ENCODE results near the gene POMC. TPM values are rescaled to one million over a fixed set of nuclear protein-coding genes. Genes with fewer than 3 reads are reported as not detected.

The POMC gene
- total RNA-seq, 1 donor from 2014 or later, result 7.5 TPM

DNA sequence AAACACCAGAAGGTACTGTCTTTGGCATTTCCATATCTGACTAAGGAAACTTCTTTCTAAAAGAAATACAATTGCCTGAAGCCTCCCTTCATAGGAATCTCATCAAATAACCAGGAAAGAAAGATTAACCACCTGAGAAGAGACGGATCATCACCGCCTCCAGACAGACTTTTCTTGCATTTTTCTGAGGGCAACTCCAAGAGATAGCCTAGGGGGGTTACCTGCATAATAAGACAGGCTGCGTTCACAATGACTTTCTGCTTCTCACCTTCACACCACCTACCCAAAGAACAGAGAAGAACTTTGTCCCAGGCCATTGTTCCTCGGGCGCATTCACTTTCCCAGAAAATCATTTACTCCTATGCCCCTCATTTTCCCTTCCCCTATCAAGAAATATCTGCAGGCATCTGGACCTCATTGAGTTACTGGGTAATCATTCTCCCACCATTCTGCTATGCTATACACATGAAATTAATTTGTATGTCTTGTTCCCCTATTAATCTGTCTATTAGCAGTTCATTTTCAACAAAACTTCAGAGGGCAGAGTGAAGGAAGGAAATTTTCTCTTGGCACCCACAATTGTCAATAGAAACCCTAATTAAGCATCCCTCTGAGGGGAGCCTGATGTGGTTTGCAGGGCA, 8.3 kb upstream of the POMC start:
- Histone ChIP-seq H3K4me1 (no peaks in the 10 kb centered on the region), H3K27ac (replicated peaks) (no peak overlapping the region), H3K9me3 (replicated peaks) (peaks cover 2% of the 10 kb centered on the region), H3K36me3 (no peaks in the 10 kb centered on the region), H3K27me3 (ENCODE audit: low read depth) (peaks cover 60% of the 10 kb centered on the region), H3K4me3 (no peak overlapping the region)
- no peak for DNase-seq
- TF ChIP-seq, protein P1, sequence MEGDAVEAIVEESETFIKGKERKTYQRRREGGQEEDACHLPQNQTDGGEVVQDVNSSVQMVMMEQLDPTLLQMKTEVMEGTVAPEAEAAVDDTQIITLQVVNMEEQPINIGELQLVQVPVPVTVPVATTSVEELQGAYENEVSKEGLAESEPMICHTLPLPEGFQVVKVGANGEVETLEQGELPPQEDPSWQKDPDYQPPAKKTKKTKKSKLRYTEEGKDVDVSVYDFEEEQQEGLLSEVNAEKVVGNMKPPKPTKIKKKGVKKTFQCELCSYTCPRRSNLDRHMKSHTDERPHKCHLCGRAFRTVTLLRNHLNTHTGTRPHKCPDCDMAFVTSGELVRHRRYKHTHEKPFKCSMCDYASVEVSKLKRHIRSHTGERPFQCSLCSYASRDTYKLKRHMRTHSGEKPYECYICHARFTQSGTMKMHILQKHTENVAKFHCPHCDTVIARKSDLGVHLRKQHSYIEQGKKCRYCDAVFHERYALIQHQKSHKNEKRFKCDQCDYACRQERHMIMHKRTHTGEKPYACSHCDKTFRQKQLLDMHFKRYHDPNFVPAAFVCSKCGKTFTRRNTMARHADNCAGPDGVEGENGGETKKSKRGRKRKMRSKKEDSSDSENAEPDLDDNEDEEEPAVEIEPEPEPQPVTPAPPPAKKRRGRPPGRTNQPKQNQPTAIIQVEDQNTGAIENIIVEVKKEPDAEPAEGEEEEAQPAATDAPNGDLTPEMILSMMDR (IDR thresholded peaks at IDR 0.05; ENCODE audit: borderline replicate concordance), result no peak
- intact Hi-C loops (cut with micrococcal nuclease), result no loop called here

DNA sequence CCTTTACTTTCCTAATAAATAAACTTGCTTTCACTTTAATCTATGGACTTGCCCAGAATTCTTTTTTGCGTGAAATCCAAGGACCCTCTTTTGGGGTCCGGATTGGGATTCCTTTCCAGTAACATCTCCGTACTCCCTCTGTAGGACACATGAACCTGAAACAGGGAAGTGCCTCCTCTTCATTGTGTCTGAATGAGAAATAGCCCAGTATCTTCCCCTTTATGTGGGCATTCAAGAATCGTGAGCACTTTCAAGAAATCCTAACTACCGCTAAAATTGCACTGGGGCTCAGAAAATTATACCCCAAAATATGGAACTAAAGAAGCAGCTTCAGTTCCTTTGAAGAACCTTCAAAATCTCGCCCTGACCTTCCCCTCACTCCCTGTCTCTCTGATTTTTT, 7.8 kb upstream of the POMC start:
- Histone ChIP-seq H3K9me3 (replicated peaks) (no peaks in the 10 kb centered on the region), H3K4me3 (no peak overlapping the region), H3K36me3 (no peaks in the 10 kb centered on the region), H3K4me1 (no peaks in the 10 kb centered on the region), H3K27me3 (ENCODE audit: low read depth) (peaks cover 65% of the 10 kb centered on the region), H3K27ac (replicated peaks) (no peak overlapping the region)
- intact Hi-C loops (cut with micrococcal nuclease), result no loop called here
- TF ChIP-seq, protein P1 (IDR thresholded peaks at IDR 0.05; ENCODE audit: borderline replicate concordance), result no peak
- no peak for DNase-seq

DNA sequence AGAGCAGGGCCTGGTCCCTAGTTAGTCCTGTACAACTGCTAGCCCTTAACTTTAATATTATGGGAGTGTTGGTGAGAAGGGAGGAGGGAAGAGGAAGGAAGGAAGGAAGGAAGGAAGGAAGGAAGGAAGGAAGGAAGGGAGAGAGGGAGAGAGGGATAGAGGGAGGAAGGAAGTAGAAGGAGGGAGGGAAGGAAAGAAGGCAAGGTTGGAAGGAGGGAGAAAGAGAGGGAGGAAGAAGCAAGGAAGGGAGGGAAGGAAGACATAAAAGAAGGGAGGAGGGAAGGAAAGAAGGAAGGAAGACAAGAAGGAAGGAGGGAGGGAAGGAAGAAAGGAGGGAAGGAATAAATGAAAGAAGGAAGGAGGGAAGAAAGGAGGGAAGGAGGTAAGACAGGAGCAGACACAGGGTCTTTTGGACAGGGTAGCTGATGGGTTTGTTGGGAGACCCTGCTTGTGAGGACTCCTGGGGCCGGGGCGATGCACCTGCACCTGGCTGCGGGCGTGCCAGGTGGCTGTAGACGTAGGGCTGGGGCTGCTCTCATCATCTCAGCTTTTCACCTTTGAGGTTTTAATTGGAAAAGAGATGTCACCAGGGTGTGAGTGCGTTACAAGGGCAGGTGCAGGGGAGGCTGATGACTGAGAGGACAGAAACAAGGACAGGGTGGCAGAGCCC, 5.9 kb upstream of the POMC start:
- TF ChIP-seq, protein P1 (IDR thresholded peaks at IDR 0.05; ENCODE audit: borderline replicate concordance), result no peak

DNA sequence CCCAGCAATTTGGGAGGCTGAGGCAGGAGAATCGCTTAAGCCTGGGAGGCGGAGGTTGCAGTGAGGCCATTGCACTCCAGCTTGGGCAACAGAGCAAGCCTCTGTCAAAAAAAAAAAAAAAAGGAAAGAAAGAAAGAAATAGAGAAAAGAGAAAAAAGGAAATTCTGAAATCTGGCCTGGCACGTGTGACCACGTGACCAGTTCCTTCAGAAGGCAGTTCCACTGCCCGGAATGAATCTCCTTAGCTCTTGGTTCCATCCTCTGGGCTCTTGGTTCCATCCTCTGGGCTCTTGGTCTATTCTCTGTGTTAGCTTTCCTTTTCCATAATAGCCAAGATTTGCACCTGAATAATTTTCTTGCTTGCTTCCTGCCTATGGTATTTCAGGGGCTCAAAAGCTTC, 5.3 kb upstream of the POMC start:
- no peak for DNase-seq
- H3K4me1 ChIP-seq, result peaks cover under 1% of the 10 kb centered on the region
- H3K9me3 ChIP-seq (replicated peaks), result no peaks in the 10 kb centered on the region
- no peak overlapping the region for H3K27ac ChIP-seq (replicated peaks)
- TF ChIP-seq, protein P1 (IDR thresholded peaks at IDR 0.05; ENCODE audit: borderline replicate concordance), result no peak
- no peak overlapping the region for H3K4me3 ChIP-seq
- intact Hi-C loops (cut with micrococcal nuclease), result no loop called here
- H3K36me3 ChIP-seq, result no peaks in the 10 kb centered on the region
- H3K27me3 ChIP-seq (ENCODE audit: low read depth), result peaks cover 76% of the 10 kb centered on the region

More for the DNA sequence above, 5.9 kb upstream of the POMC start:
- DNase-seq, result no peak
- Histone ChIP-seq H3K4me1 (no peaks in the 10 kb centered on the region), H3K27ac (replicated peaks) (no peak overlapping the region), H3K4me3 (no peak overlapping the region), H3K36me3 (no peaks in the 10 kb centered on the region), H3K27me3 (ENCODE audit: low read depth) (peaks cover 76% of the 10 kb centered on the region), H3K9me3 (replicated peaks) (no peaks in the 10 kb centered on the region)
- intact Hi-C loops (cut with micrococcal nuclease), result no loop called here

DNA sequence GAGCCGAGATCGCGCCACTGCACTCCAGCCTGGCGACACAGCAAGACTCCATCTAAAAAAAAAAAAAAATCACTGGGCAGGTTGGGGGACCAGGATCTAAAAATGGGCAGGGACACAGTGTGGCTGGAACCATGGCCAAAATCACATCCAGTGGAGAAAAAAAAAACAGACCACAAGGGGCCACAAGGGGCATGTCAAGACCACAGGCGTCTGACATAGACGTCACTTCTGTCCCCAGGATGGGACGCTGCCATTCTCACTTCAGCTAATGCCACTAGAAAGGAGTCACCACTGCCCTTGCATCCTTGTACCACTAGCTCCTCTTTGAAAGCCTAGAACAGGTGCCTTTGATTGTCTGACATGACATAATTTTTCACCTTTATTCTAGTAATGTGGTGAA, 2.5 kb upstream of the POMC start:
- no peak overlapping the region for H3K4me3 ChIP-seq

More for the DNA sequence above, 2.5 kb upstream of the POMC start:
- TF ChIP-seq, protein P1 (IDR thresholded peaks at IDR 0.05; ENCODE audit: borderline replicate concordance), result no peak
- Histone ChIP-seq H3K4me1 (peaks cover 17% of the 10 kb centered on the region), H3K27ac (replicated peaks) (no peak overlapping the region), H3K9me3 (replicated peaks) (no peaks in the 10 kb centered on the region), H3K36me3 (no peaks in the 10 kb centered on the region), H3K27me3 (ENCODE audit: low read depth) (peaks cover 89% of the 10 kb centered on the region)
- intact Hi-C loops (cut with micrococcal nuclease), result no loop called here
- DNase-seq, result no peak

Data from left ventricle myocardium inferior (tissue), 1 donor.